Measurements from ENCODE around the gene LSMEM2. TPM values are rescaled to one million over a fixed set of nuclear protein-coding genes. Genes with fewer than 3 reads are reported as not detected.

The LSMEM2 gene
- total and polyA plus RNA-seq, 2 experiments from 2014 or later, result not detected

DNA sequence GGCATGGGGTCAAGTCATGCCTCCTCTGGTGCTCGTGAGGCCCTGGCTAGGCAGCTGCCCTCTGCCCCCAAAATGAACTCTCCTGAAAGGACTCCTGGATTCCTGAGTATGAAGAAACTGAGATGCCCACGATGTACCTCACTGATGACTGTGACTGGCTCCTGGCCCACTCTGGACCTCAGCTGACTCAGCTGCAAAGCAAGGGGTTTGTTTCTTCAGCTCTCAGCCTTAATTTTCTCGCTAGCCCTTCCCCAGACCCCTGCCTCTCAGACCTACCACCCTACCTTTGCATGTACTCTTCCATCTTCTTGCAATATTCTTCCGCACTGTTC, 48.1 kb upstream of the LSMEM2 start:
- Histone ChIP-seq H3K36me3 (replicated peaks; ENCODE audit: insufficient read depth, low read depth) (no peaks in the 10 kb centered on the region), H3K27ac (no peak overlapping the region), H3K4me3 (no peak overlapping the region), H3K9me2 (replicated peaks; ENCODE audit: insufficient read depth) (no peaks in the 10 kb centered on the region), H2AFZ (no peak overlapping the region), H4K20me1 (ENCODE audit: insufficient read depth, poor library complexity, severe bottlenecking) (no peaks in the 10 kb centered on the region), H3K9me3 (ENCODE audit: low read depth) (no peaks in the 10 kb centered on the region), H3K4me2 (no peak overlapping the region), H3K4me1 (ENCODE audit: insufficient read depth) (peaks cover 15% of the 10 kb centered on the region), H3K79me2 (no peaks in the 10 kb centered on the region), H3K27me3 (no peaks in the 10 kb centered on the region)
- WGBS (ENCODE audit: low lambda C conversion rate, missing lambda C conversion rate), result 91% methylated on average over 4 of the region's 4 CpGs
- TF ChIP-seq EZH2phosphoT487 (IDR thresholded peaks at IDR 0.05; ENCODE audit: low read depth, severe bottlenecking, unreplicated experiment), result no peak
- TF ChIP-seq, protein P1, sequence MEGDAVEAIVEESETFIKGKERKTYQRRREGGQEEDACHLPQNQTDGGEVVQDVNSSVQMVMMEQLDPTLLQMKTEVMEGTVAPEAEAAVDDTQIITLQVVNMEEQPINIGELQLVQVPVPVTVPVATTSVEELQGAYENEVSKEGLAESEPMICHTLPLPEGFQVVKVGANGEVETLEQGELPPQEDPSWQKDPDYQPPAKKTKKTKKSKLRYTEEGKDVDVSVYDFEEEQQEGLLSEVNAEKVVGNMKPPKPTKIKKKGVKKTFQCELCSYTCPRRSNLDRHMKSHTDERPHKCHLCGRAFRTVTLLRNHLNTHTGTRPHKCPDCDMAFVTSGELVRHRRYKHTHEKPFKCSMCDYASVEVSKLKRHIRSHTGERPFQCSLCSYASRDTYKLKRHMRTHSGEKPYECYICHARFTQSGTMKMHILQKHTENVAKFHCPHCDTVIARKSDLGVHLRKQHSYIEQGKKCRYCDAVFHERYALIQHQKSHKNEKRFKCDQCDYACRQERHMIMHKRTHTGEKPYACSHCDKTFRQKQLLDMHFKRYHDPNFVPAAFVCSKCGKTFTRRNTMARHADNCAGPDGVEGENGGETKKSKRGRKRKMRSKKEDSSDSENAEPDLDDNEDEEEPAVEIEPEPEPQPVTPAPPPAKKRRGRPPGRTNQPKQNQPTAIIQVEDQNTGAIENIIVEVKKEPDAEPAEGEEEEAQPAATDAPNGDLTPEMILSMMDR (IDR thresholded peaks at IDR 0.05; ENCODE audit: poor library complexity), result no peak
- TF ChIP-seq EZH2 (IDR thresholded peaks at IDR 0.05; ENCODE audit: borderline replicate concordance), result no peak
- DNase-seq (ENCODE audit: low spot score), result no peak

DNA sequence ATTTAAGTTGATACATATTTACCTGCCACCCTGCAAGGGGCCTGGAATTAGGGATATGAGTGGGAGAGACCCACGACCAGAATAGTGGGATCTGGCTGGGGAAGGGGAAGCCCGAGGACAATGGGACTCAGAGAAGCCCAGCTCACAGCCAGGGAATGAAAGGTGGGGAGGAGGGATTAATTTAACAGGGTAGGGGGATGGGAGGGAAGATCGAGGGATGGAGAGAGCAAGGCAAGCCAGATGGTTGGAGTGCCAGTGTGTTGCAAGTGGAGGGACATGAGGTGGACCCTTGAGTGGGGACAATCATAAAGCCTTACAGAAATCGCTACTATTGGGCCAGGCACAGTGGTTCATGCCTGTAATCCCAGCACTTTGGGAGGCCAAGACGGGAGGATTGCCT, 47.3 kb upstream of the LSMEM2 start:
- WGBS (ENCODE audit: low lambda C conversion rate, missing lambda C conversion rate), result 62% methylated on average over 5 of the region's 5 CpGs

DNA sequence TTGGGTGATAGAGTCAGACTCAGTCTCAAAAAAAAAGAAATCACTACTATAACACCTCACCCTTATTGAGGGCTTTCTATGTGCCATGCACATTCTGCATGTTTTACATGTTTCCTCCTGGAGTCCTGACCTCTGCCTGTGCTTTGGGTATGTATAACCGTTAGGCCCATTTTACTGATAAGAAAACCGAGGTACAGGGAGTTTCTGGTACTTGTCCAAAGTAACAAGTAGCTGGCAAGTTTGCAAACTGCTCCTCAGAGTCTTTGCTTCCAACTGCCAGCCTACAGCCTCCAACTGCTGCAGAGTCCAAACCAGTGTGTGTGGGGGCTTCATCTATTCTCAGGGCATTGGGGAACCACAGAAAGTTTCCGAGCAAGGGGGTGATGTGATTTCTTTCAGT, 46.6 kb upstream of the LSMEM2 start:
- H3K9me3 ChIP-seq (ENCODE audit: low read depth), result no peaks in the 10 kb centered on the region
- DNase-seq (ENCODE audit: low spot score), result no peak
- no peak overlapping the region for H3K27ac ChIP-seq
- no peak overlapping the region for H3K4me3 ChIP-seq
- H3K4me2 ChIP-seq, result no peak overlapping the region
- TF ChIP-seq EZH2phosphoT487 (IDR thresholded peaks at IDR 0.05; ENCODE audit: low read depth, severe bottlenecking, unreplicated experiment) (no peak), EZH2 (IDR thresholded peaks at IDR 0.05; ENCODE audit: borderline replicate concordance) (no peak)
- TF ChIP-seq, protein P1 (IDR thresholded peaks at IDR 0.05; ENCODE audit: poor library complexity), result no peak
- WGBS (ENCODE audit: low lambda C conversion rate, missing lambda C conversion rate), result 89% methylated on average over 3 of the region's 3 CpGs
- H3K79me2 ChIP-seq, result peaks cover 12% of the 10 kb centered on the region
- no peak overlapping the region for H2AFZ ChIP-seq
- no peaks in the 10 kb centered on the region for H3K27me3 ChIP-seq
- peaks cover 9% of the 10 kb centered on the region for H3K4me1 ChIP-seq (ENCODE audit: insufficient read depth)
- H4K20me1 ChIP-seq (ENCODE audit: insufficient read depth, poor library complexity, severe bottlenecking), result peaks cover 9% of the 10 kb centered on the region
- H3K9me2 ChIP-seq (replicated peaks; ENCODE audit: insufficient read depth), result no peaks in the 10 kb centered on the region
- H3K36me3 ChIP-seq (replicated peaks; ENCODE audit: insufficient read depth, low read depth), result no peaks in the 10 kb centered on the region

More for the DNA sequence above, 47.3 kb upstream of the LSMEM2 start:
- peaks cover 14% of the 10 kb centered on the region for H3K4me1 ChIP-seq (ENCODE audit: insufficient read depth)
- H3K36me3 ChIP-seq (replicated peaks; ENCODE audit: insufficient read depth, low read depth), result no peaks in the 10 kb centered on the region
- peaks cover 3% of the 10 kb centered on the region for H4K20me1 ChIP-seq (ENCODE audit: insufficient read depth, poor library complexity, severe bottlenecking)
- TF ChIP-seq EZH2 (IDR thresholded peaks at IDR 0.05; ENCODE audit: borderline replicate concordance) (no peak), EZH2phosphoT487 (IDR thresholded peaks at IDR 0.05; ENCODE audit: low read depth, severe bottlenecking, unreplicated experiment) (no peak)
- TF ChIP-seq, protein P1 (IDR thresholded peaks at IDR 0.05; ENCODE audit: poor library complexity), result no peak
- no peaks in the 10 kb centered on the region for H3K27me3 ChIP-seq
- H3K79me2 ChIP-seq, result peaks cover 4% of the 10 kb centered on the region
- no peak for DNase-seq (ENCODE audit: low spot score)
- H3K4me2 ChIP-seq, result no peak overlapping the region
- H3K27ac ChIP-seq, result no peak overlapping the region
- no peaks in the 10 kb centered on the region for H3K9me3 ChIP-seq (ENCODE audit: low read depth)
- H3K9me2 ChIP-seq (replicated peaks; ENCODE audit: insufficient read depth), result no peaks in the 10 kb centered on the region
- H3K4me3 ChIP-seq, result no peak overlapping the region
- H2AFZ ChIP-seq, result no peak overlapping the region

DNA sequence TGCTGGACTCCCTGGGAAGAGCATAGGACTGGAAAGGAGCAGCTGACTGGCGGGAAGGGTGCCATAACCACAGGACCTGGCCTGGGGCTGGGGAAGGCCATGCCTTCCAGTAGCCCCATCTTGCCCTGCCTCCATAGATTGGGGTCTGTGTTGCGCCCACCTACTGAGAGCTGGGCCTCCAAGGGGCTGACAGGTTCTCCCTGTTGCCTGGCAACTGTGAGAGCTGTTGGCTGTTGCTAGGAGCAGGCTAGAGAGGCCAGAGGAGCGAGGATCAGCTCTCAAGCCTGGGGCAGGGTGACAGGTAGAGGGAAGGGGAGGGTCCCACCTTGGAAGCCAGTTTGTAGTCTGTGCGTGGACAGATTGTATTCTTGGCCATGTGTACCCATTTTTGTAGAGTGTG, 45.7 kb upstream of the LSMEM2 start:
- Histone ChIP-seq H2AFZ (no peak overlapping the region), H3K9me2 (replicated peaks; ENCODE audit: insufficient read depth) (no peaks in the 10 kb centered on the region), H3K4me2 (no peak overlapping the region), H3K79me2 (peaks cover 20% of the 10 kb centered on the region), H4K20me1 (ENCODE audit: insufficient read depth, poor library complexity, severe bottlenecking) (peaks cover 11% of the 10 kb centered on the region), H3K36me3 (replicated peaks; ENCODE audit: insufficient read depth, low read depth) (no peaks in the 10 kb centered on the region), H3K4me3 (no peak overlapping the region), H3K9me3 (ENCODE audit: low read depth) (no peaks in the 10 kb centered on the region), H3K27ac (peak overlapping the region; percentile 22), H3K27me3 (no peaks in the 10 kb centered on the region), H3K4me1 (ENCODE audit: insufficient read depth) (peaks cover 6% of the 10 kb centered on the region)
- no peak for DNase-seq (ENCODE audit: low spot score)
- TF ChIP-seq EZH2phosphoT487 (IDR thresholded peaks at IDR 0.05; ENCODE audit: low read depth, severe bottlenecking, unreplicated experiment), result no peak
- TF ChIP-seq EZH2 (IDR thresholded peaks at IDR 0.05; ENCODE audit: borderline replicate concordance), result no peak
- TF ChIP-seq, protein P1 (IDR thresholded peaks at IDR 0.05; ENCODE audit: poor library complexity), result no peak
- WGBS (ENCODE audit: low lambda C conversion rate, missing lambda C conversion rate), result 86% methylated on average over 4 of the region's 4 CpGs

Data from hepatocyte (in vitro differentiated cells).